Heart left ventricle (tissue), 13 donors: ENCODE measurements around the gene TIGD6.

Experiments used
- CTCF ChIP-seq, 12 donors: fragments of 200-600 bp; sonication (generic) in 4 of 12; IDR thresholded peaks; one replicate each; pipeline versions ENCODE4 v1.5.0 to v1.8.0; 2018 to 2022; ENCODE audit warnings: antibody characterized with exemption in 12 of 12, mild to moderate bottlenecking in 5 of 12
- POLR2A ChIP-seq, 2 donors: fragments of 450-650 bp; IDR thresholded peaks; one replicate each; pipeline ENCODE4 v1.6.1; 2017; ENCODE audit warnings: antibody characterized with exemption in 2 of 2, mild to moderate bottlenecking in 2 of 2, moderate library complexity in 2 of 2
- donor health status: ischemic (EF 13 %, LVEDD 7.1; RV severe dilation, severe dysfunction).
- donor health status: DM: no; HTN: yes; CAD: no.
- donor health status: DM: no; HTN: no; CAD: no.
- donor health status: ischemic (EF 25% LVEDD 6.9; RV normal size, moderate dysfunction).
- donor health status: ischemic (EF 25% LVEDD 5.7; RV mildly dilated, moderate dysfunction).
- donor health status: ischemic (EF 35%, LVEDD 5.7; RV mildly dilated, moderate dysfunction).
- donor health status: nonischemic (EF 11% LVEDD 7.7; RV severe dilation, severe dysfunction).
- donor health status: DM: yes; HTN: yes; CAD: no.
- donor health status: PGD.
- donor health status: ischemic (EF 29% LVEDD 5.4; RV normal size, mild dysfunction).
- donor health status: nonischemic (EF 23%, LVEDD 6.1; RV moderate dilation, normal function).

DNA sequence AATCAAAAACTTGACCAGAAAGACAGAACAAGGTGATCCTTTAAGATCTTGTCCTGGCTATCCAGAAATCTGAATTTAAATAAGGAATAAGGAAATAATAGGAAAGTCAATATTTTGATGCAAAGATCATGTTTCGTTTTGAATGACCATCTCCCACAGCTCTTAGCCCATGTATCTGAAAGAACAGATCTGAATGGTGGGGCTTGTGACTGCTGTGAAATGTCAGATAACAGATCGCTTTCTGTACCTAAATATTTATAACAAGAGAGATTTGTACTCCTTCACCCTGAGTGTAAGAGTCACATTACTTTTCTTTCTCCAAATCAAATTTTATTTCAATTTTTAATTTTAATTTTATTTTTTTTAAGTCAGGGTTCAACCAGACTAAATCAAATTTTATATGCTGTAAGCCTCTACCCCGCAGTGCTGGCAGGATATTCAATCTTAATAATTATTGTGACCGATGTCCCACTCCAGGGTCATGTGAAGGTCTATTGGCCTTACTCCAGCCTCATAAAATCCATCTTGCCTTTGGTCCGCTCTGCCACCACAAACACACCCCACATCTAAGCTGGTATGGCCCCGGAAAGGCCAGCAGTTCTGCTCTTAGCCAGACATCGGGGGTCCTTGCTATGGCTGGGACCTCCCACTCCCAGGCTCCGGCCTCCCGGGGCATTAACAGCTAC lies 46.9 kb downstream of the TIGD6 start:
- TF ChIP-seq POLR2A (IDR thresholded peaks at IDR 0.05) (no peak), CTCF (IDR thresholded peaks at IDR 0.05) (no peak)
